GM12873 (cell line): Measurements from ENCODE around the gene BHLHA15.

Experiments
- TF ChIP-seq, protein P1 (sequence below): IDR thresholded peaks from 2 replicates; pipeline ENCODE4 v1.5.1; 2012; ENCODE audit warnings: low read depth, mild to moderate bottlenecking, moderate library complexity, low read length, control low read depth; ENCODE audit not compliant: insufficient read depth; ENCODE audit errors: missing control alignments

The BHLHA15 gene

DNA sequence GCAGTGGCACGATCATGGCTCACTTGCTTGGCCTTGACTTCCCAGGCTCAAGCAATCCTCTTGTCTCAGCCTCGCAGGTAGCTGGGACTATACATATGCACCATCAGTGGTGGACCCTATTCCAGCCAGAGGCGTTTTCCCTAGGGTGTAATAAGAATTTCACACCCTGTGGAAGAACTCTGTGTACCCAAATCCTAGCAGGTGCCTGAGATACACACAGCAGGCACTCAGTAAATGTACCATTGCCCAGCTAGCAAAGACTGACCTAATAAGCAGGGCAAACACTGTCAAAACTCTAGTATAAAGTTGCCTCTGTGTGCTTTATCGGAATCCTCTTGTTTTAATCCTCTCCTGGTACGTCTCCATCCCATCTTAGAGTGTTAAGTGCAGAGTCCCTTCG lies 33.7 kb upstream of the BHLHA15 start:
- TF ChIP-seq, protein P1, sequence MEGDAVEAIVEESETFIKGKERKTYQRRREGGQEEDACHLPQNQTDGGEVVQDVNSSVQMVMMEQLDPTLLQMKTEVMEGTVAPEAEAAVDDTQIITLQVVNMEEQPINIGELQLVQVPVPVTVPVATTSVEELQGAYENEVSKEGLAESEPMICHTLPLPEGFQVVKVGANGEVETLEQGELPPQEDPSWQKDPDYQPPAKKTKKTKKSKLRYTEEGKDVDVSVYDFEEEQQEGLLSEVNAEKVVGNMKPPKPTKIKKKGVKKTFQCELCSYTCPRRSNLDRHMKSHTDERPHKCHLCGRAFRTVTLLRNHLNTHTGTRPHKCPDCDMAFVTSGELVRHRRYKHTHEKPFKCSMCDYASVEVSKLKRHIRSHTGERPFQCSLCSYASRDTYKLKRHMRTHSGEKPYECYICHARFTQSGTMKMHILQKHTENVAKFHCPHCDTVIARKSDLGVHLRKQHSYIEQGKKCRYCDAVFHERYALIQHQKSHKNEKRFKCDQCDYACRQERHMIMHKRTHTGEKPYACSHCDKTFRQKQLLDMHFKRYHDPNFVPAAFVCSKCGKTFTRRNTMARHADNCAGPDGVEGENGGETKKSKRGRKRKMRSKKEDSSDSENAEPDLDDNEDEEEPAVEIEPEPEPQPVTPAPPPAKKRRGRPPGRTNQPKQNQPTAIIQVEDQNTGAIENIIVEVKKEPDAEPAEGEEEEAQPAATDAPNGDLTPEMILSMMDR: no peak

DNA sequence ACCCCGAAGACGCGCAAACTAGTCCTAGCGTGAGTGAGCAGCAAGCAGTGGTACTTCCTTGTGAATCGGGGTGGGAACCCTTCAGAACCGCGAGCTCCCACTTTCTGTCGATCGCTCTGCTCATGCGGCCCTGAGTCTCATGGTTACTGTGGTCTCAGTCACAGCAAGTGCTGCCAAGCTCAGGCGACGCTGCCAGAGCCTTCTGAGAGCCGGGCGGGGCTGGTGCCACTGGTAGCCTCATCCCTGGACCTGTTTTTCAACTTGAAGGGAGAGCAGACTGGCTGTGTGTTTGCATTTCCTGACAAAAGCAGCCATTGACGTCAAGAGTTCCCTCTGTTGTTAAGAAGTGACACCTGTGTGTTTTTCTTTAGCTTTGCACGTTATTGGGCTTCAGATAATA lies 32.9 kb upstream of the BHLHA15 start:
- TF ChIP-seq, protein P1: no peak

DNA sequence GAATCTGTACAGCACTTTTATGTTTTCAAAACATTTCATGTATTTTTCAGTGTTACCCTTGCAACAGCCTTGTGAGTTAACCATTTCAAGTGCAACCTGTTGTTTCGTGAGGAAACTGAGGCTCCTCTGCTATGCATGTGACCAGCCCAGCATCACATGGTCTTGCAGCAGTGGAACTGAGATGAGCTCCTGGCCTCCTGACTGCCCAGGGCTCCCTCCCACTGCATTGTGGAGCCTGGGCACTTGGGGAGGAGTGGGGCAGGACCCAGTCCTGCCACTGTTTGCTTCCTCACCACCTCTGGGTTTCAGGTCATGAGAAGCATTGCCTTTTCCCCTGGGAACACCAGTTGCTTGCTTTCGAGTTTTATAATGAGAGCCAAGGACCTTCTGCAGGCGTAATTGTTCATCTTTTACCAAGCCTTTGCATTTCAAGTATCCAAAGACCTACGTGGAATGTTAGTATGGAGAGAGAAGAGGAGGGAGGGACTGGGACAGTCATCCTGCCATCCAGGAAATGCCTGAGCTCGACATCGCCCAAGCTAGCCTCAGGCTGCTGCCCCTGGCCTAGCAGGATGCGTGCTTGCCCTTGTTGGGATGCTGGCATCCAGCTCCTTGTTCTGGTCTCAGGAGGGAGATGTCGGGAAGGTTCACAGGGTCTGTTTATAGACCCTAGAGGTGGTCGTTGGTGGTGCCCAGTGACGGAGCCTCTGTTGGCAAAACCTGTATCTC lies 32.3 kb upstream of the BHLHA15 start:
- TF ChIP-seq, protein P1: no peak

DNA sequence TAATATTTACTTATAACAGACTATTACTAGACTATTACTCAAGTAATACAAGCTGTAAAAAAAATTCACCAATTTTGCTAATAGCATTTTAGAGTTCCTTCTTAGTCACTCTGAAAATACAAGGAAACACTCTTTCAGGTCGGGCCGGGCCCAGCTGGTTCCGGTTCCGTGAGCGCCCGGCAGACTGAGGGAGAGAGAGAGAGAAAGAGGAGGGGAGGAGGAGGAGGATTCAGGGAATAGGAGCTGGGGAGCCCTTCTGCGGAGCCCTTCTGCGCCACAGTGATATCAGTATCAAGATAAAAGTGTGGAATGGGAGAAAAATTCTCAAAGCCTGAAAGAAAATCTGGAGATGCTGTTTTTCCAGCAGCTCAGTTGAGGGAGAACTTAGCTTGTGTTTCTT lies 30.5 kb upstream of the BHLHA15 start:
- TF ChIP-seq, protein P1: no peak

DNA sequence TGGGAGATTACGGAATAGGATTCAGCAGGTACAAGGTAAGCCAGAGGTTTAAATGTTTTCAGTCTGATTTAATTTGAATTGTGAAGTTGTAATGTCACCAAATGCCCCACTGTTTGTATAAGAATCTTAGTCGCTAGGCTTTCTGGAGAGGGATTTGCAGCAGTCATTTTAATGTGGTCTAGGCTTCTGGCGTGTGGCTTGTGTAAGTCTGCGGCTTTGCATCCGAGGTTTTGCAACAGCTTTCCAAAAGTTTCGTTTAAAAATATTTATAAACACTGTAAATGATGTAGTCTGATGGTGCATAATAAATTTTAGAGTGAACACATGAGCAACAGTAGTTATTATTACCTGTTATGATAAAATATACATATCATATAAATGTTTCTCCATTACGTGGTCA lies 26.1 kb upstream of the BHLHA15 start:
- TF ChIP-seq, protein P1: no peak

DNA sequence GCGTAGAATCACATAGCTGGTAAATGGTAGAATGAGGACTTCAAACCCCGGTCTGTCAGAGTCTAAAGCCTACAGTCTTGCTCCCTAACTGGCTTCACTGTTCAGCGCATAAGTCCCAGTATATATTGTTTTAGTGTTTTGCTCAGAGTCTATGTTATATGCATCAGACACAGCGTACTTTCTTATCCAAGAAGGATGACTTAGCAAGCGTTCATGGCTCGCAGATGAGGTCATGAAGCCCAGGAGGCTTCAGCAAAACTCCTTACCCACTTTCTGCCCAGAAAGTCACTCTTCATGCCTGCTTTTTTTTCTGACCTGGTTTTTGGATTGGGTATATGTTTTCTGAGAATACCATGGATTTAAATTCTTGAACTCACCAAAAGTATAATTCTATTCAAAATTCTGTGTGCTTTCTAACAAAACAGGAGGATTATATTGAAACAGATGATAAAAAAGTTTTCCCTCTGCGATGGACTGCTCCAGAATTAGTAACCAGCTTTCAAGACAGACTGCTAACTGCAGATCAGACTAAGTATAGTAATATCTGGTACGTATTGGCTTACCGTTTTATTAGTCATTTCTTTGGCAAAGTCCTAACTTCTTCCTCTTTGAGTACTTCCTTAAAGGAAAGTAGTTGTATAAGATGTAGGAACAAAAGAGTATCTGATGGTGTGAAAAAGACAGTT lies 24.6 kb upstream of the BHLHA15 start:
- TF ChIP-seq, protein P1: no peak

DNA sequence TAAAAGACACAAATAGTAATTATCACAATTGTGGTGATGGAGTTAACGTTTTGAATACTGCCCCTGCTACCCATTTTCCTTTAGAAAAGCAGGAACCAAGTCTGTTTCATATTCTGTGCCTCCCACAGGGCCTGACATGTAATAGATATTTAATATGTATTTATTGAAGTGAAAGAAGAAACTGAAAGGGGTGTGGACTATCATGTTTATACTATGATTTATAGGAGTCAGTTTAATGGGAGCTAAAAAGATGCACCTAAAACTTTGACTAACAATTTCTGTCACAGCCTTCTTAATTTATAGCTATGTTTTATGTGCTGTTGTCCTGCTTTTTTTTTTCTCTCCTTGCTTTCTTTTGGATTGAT lies 24.1 kb upstream of the BHLHA15 start:
- TF ChIP-seq, protein P1: no peak
